Endometrial microvascular endothelial cells (primary cell): ENCODE results near the gene IFI27L2. TPM values are rescaled to one million over a fixed set of nuclear protein-coding genes. Genes with fewer than 3 reads are reported as not detected.

Source experiments
- in situ Hi-C: cut with HindIII; loops from 2 replicates; pipeline ENCODE4 v1.10.0; 2017; ENCODE audit warnings: low sequenced_read_pairs, low pct_unique_long_range_greater_than_20kb; ENCODE audit errors: inconsistent ontology term
- total RNA-seq: library from RNA; depleted of rRNA; stranded (reverse); fragments of >200 nt; gene quantifications from one replicate; pipeline ENCODE4 v1.2.3, GENCODE V29; 2015; ENCODE audit errors: inconsistent ontology term

Gene IFI27L2
- total RNA-seq, 1 donor from 2014 or later = 82.9 TPM

DNA sequence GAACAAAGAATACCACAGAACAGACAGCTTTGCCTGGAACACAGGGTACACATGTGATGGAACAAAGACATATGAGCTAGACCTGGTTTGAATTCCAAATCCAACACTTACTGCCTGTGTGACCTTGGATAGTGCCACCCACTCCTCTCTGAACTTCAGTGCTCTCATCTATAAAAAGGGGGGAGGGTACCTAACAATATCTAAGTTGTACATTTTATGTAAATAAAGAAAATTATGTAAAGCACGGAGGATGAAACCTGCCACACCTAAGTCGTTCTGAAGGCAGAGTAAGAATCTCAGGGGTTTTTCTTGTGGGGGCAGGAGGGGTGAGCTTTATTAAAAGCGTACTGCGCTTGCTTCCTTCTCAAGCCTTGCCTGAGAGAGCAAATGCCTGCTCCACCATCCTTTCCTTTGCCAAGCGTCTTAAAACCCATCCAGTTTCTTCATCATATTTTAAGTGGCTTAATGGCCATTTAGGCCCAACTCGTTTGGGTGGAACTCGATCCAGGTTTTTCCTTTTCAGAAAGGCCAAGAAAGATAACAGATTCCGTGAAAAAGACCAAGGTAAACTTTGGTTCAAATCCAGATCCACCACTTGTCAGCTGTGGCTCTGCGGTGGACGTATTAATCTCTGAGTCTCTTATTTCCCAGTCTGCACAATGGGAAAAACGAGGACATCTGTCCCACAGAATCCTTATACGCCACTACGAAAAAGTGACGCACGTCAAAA is 49.3 kb downstream of the IFI27L2 start:
- in situ Hi-C loops = no loop called here

DNA sequence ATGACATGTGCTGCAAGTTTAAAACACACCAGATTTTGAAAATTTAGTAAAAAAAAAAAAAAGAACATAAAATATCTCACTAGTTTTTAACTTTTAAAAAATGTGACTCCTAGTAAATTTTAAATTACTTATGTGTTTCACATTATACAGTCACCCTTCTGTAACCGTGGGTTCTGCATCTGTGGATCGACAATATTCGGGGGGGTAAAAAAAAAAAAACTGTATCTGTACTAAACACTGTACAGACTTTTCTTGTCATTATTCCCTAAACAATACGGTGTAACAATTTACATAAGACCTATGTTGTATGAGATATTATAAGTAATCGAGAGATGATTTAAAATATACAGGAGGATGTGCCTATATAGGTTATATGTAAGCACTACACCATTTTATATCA is 51.6 kb downstream of the IFI27L2 start:
- in situ Hi-C loops = no loop called here

Other genes starting within 250 kb of the IFI27L2 start
- not detected for gene FAM181A, start 202.3 kb downstream of the IFI27L2 start, total RNA-seq
- not detected for gene ASB2, start 153.0 kb downstream of the IFI27L2 start, total RNA-seq
- not detected for gene CCDC197, start 132.3 kb downstream of the IFI27L2 start, total RNA-seq
- gene OTUB2, start 103.3 kb downstream of the IFI27L2 start, total RNA-seq = 3.1 TPM
- 110 TPM for gene DDX24, start 48.4 kb downstream of the IFI27L2 start, total RNA-seq
- 23.3 TPM for gene IFI27L1, start 48.3 kb downstream of the IFI27L2 start, total RNA-seq
- 1,781 TPM for gene IFI27, start 18.9 kb downstream of the IFI27L2 start, total RNA-seq
- not detected for gene PPP4R4, start 44.7 kb upstream of the IFI27L2 start, total RNA-seq
- gene SERPINA10, start 163.7 kb upstream of the IFI27L2 start, total RNA-seq = not detected
- not detected for gene SERPINA6, start 193.7 kb upstream of the IFI27L2 start, total RNA-seq
- gene SERPINA2, start 237.1 kb upstream of the IFI27L2 start, total RNA-seq = not detected